ENCODE results near the gene D2HGDH. TPM values are rescaled to one million over a fixed set of nuclear protein-coding genes. Genes with fewer than 3 reads are reported as not detected.

D2HGDH gene
- total and polyA plus RNA-seq, 2 of the 8 experiments (the other 6 are each of a cell fraction or from before 2014, with no cell fraction given): 3.4 to 8.1 TPM

DNA sequence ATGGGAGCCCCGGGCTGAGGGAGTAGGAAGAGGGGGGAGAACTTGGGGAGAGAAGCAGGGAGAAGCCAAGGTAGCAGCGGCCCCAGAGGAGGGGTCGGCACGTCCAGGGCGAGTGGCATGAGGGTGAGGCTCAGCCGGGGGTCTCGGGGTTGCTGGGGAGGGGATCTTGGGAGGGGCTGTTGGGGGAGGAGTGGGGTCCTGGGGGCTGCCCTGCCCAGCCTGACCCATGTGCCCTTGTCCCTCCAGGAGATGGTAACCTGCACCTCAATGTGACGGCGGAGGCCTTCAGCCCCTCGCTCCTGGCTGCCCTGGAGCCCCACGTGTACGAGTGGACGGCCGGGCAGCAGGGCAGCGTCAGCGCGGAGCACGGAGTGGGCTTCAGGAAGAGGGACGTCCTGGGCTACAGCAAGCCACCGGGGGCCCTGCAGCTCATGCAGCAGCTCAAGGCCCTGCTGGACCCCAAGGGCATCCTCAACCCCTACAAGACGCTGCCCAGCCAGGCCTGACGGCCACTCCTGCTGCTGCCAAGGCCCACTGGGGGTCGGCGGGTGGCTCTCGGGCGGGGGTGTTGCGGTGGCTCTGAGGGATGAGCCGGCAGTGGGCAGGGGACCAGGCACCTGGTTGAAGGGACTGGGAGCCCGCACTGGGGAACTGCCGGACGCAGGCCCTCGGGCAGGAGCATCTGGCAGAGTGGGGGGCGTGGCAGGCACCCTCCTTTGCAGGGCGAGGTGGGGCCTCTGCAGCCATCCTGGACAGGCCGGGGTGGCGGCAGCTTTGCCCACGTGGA lies 33.2 kb downstream of the D2HGDH start:
- Histone ChIP-seq H3K27me3 (replicated peaks in 1 of 4; ENCODE audit: control insufficient read depth in 3 of 4, extremely low read depth in 1 of 4, insufficient read depth in 3 of 4, low read length in 3 of 4) (no peaks in the 10 kb centered on the region), H3K9me3 (ENCODE audit: insufficient read depth in 2 of 2, low read depth in 1 of 2, low read length in 1 of 2) (no peaks in the 10 kb centered on the region), H2AK5ac (ENCODE audit: low read depth, low read length) (no peak overlapping the region), H2BK20ac (ENCODE audit: low read length) (no peak overlapping the region), H4K5ac (ENCODE audit: insufficient read length, low read depth, low read length) (no peak overlapping the region), H3K23ac (ENCODE audit: insufficient read length) (no peak overlapping the region), H3K56ac (replicated peaks; ENCODE audit: insufficient read length, low read depth, low read length) (no peak overlapping the region), H3K79me1 (ENCODE audit: low read depth, low read length) (no peaks in the 10 kb centered on the region), H3K27ac (ENCODE audit: low read depth, low read length) (no peak overlapping the region), H3K79me2 (ENCODE audit: control insufficient read depth in 1 of 2, insufficient read depth in 2 of 2, low read length in 2 of 2) (no peaks in the 10 kb centered on the region), H4K8ac (ENCODE audit: extremely low read depth, insufficient read depth, low read length) (no peak overlapping the region; the same call in 1 of the 2 replicates), H2BK15ac (ENCODE audit: low read length) (no peak overlapping the region), H2BK12ac (ENCODE audit: low read depth, low read length) (no peak overlapping the region), H3K36me3 (ENCODE audit: control insufficient read depth in 2 of 4, insufficient read depth in 4 of 4, low read length in 3 of 4) (no peaks in the 10 kb centered on the region), H3K4me1 (replicated peaks in 1 of 4; ENCODE audit: control insufficient read depth in 3 of 4, insufficient read depth in 4 of 4, low read length in 3 of 4) (peaks cover 0 to 16% (median 9%) of the 10 kb centered on the region in 4 experiments; a peak in 6 of 7 replicates), H3K4me3 (ENCODE audit: extremely low read depth in 1 of 4, insufficient read depth in 2 of 4, low read depth in 3 of 4, low read length in 4 of 4) (no peak overlapping the region), H3K4me2 (ENCODE audit: insufficient read depth in 1 of 2, low read depth in 2 of 2, low read length in 2 of 2) (no peak overlapping the region), H4K20me1 (replicated peaks in 1 of 2; ENCODE audit: control insufficient read depth in 1 of 2, insufficient read depth in 2 of 2, low read length in 2 of 2) (peaks cover 0 to 2% of the 10 kb centered on the region in 2 experiments), H3K23me2 (ENCODE audit: low read depth, low read length) (no peaks in the 10 kb centered on the region), H2BK120ac (replicated peaks; ENCODE audit: low read depth, low read length) (no peak overlapping the region), H3K4ac (replicated peaks; ENCODE audit: insufficient read length, low read depth, low read length) (no peak overlapping the region), H3K14ac (ENCODE audit: insufficient read length) (no peak overlapping the region), H2BK5ac (ENCODE audit: low read depth, low read length) (no peak overlapping the region), H3K18ac (ENCODE audit: extremely low read depth, low read length) (no peak overlapping the region), H3K9ac (replicated peaks in 1 of 4; ENCODE audit: extremely low read depth in 1 of 4, low read depth in 3 of 4, low read length in 3 of 4) (no peak overlapping the region), H4K91ac (replicated peaks; ENCODE audit: insufficient read length, low read length) (no peak overlapping the region), H2AFZ (ENCODE audit: low read length) (no peak overlapping the region)
- FAIRE-seq (no peak), DNase-seq (ENCODE audit: low read depth in 1 of 2, low spot score in 2 of 2) (peak in 1 of 2 experiments; percentile 48)
- ChIA-PET POLR2A (ENCODE audit: partially characterized antibody) (interaction anchor here (1.0 kb wide), 1 partner anchor 41 kb away, joined by 3 read pairs; the partner anchor contains the start of gene NEU4), CTCF (ENCODE audit: partially characterized antibody) (no interaction called here)
- WGBS, 2 experiments (ENCODE audit: extremely low coverage in 1 of 2, insufficient coverage in 1 of 2, insufficient read length in 1 of 2, insufficient replicate concordance in 2 of 2, low coverage in 1 of 2, low lambda C conversion rate in 2 of 2, missing lambda C conversion rate in 1 of 2): 80% methylated on average over 17 of the region's 37 CpGs; no CpG with 5 or more reads in 1 of the 2 experiments
- TF ChIP-seq SAP30 (IDR thresholded peaks at IDR 0.05; ENCODE audit: insufficient read depth, insufficient replicate concordance, low read length) (no peak), TEAD4 (IDR thresholded peaks at IDR 0.05; ENCODE audit: low read depth, low read length) (no peak), BRCA1 (IDR thresholded peaks at IDR 0.05; ENCODE audit: low read depth, low read length) (no peak), NRF1 (IDR thresholded peaks at IDR 0.05; ENCODE audit: low read depth, low read length) (no peak), SIN3A (conservative IDR thresholded peaks at IDR 0.05 in 1 of 2, IDR thresholded peaks at IDR 0.05 in 1 of 2; ENCODE audit: low read depth in 1 of 2, low read length in 2 of 2) (no peak), BACH1 (IDR thresholded peaks at IDR 0.05; ENCODE audit: low read length) (no peak)
- TF ChIP-seq, protein P1, sequence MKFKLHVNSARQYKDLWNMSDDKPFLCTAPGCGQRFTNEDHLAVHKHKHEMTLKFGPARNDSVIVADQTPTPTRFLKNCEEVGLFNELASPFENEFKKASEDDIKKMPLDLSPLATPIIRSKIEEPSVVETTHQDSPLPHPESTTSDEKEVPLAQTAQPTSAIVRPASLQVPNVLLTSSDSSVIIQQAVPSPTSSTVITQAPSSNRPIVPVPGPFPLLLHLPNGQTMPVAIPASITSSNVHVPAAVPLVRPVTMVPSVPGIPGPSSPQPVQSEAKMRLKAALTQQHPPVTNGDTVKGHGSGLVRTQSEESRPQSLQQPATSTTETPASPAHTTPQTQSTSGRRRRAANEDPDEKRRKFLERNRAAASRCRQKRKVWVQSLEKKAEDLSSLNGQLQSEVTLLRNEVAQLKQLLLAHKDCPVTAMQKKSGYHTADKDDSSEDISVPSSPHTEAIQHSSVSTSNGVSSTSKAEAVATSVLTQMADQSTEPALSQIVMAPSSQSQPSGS (IDR thresholded peaks at IDR 0.05; ENCODE audit: low read length): no peak
